SK-N-MC (cell line): ENCODE data around the gene RBPJ.

Experiments used
- DNase-seq: peaks from one replicate; pipeline ENCODE4 v3.0.0-alpha.2; 2011; ENCODE audit warnings: low read depth, low spot score
- H3K27ac ChIP-seq: fragments of 200-600 bp; sonication (generic); 2 replicates; pipeline ENCODE4 v1.5.1; 2016; ENCODE audit warnings: mixed run types
- H3K36me3 ChIP-seq: fragments of 200-600 bp; sonication (generic); 2 replicates; pipeline ENCODE4 v1.6.1; 2017; ENCODE audit warnings: antibody characterized with exemption, low read length, mixed read lengths; ENCODE audit not compliant: insufficient read depth
- H3K4me3 ChIP-seq: fragments of 200-600 bp; sonication (generic); 2 replicates; pipeline ENCODE4 v1.5.1; 2016
- H3K9ac ChIP-seq: fragments of 200-600 bp; sonication (generic); 2 replicates; pipeline ENCODE4 v1.8.0; 2017; ENCODE audit warnings: mixed run types, mixed read lengths; ENCODE audit not compliant: insufficient read length
- H3K9me3 ChIP-seq: fragments of 200-600 bp; sonication (generic); 2 replicates; pipeline ENCODE4 v1.6.1; 2017; ENCODE audit warnings: low read depth, mild to moderate bottlenecking, antibody characterized with exemption, low read length, moderate library complexity, mixed read lengths
- EZH2 ChIP-seq: fragments of 200-600 bp; sonication (generic); IDR thresholded peaks from one replicate; pipeline ENCODE4 v1.6.1; 2017; ENCODE audit warnings: antibody characterized with exemption
- FOXP2 ChIP-seq: optimal IDR thresholded peaks from 2 replicates; pipeline ENCODE3; 2011; ENCODE audit warnings: mild to moderate bottlenecking, moderate library complexity; ENCODE audit not compliant: insufficient read depth; ENCODE audit errors: extremely low read length, control extremely low read depth
- POLR2AphosphoS5 ChIP-seq: IDR thresholded peaks from 2 replicates; pipeline ENCODE4 v1.6.1; 2012; ENCODE audit warnings: mild to moderate bottlenecking, low read depth, low read length, borderline replicate concordance

RBPJ gene

DNA sequence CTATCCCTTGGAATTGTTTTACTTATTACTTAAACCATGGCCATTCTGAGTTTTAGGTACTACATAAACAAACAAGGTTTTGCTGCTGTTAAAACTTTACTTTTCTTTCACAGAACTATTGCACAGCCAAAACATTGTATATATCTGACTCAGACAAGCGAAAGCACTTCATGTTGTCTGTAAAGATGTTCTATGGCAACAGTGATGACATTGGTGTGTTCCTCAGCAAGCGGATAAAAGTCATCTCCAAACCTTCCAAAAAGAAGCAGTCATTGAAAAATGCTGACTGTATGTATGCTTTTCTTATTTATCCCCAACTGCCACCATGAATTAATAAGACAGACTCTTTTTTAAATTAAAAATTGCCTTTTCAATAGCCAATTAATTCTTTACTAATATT, 99.6 kb downstream of the RBPJ start:
- Histone ChIP-seq H3K27ac (no peak overlapping the region), H3K9ac (no peak overlapping the region), H3K36me3 (peaks cover 11% of the 10 kb centered on the region), H3K4me3 (no peak overlapping the region), H3K9me3 (no peaks in the 10 kb centered on the region)
- TF ChIP-seq EZH2 (no peak), FOXP2 (no peak), POLR2AphosphoS5 (no peak)
- no peak for DNase-seq

DNA sequence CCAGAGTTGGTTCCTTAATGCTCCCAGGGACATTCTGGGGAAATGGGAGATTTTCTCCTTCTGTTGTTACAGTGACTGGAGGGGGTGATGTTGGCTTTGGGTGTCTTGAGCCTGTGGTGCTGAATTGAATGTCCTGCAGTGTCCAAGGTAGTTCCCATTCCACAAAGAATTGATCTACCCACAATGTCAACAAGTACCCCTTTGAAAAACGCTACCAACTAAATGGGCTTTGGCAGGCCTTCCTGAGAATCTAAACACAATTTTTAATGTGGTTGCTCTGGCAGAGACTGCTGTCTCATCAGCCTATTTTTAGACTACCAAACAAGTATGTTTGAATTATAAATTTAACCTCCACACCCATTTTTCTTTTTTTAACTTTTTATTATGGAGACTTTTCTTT, 100.1 kb downstream of the RBPJ start:
- no peak for DNase-seq
- Histone ChIP-seq H3K9me3 (no peaks in the 10 kb centered on the region), H3K9ac (no peak overlapping the region), H3K4me3 (no peak overlapping the region), H3K27ac (no peak overlapping the region), H3K36me3 (peaks cover 11% of the 10 kb centered on the region)
- no peak for TF ChIP-seq EZH2
- no peak for TF ChIP-seq FOXP2
- no peak for TF ChIP-seq POLR2AphosphoS5

DNA sequence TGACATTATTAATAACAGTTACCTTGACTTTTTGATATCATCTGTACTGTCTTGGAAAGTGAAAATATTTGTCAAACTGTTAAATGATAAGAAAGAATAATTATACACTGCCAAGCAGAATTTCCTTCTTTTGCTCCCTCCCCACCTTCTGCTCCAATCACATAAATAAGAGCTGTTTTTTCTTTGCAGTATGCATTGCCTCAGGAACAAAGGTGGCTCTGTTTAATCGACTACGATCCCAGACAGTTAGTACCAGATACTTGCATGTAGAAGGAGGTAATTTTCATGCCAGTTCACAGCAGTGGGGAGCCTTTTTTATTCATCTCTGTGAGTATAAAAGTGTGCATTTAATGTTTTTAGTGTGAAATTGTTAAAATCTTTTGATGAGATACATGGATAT, 103.3 kb downstream of the RBPJ start:
- no peak for DNase-seq
- no peaks in the 10 kb centered on the region for H3K9me3 ChIP-seq
- H3K36me3 ChIP-seq = peaks cover 11% of the 10 kb centered on the region
- no peak overlapping the region for H3K9ac ChIP-seq
- TF ChIP-seq POLR2AphosphoS5 (no peak), FOXP2 (no peak), EZH2 (no peak)
- H3K4me3 ChIP-seq = no peak overlapping the region
- H3K27ac ChIP-seq = no peak overlapping the region

DNA sequence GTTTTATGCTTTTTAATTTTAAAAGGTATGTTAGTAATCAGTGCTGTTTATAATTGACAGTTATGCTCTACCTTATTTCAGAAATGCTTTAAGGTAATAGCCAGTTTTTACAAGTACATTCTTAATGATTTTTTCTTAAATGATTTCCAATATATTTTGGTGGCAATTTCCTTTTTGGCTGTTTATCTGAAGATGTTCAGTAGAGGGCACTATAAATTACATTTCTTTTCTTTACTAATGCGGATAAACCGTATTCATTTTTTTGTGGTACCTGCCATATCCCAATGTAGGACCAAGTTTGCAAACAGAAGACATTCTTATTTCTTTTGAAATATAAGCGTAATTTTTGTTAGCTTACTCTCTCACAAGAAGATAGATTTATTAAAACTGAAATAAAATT, 104.0 kb downstream of the RBPJ start:
- DNase-seq = no peak
- Histone ChIP-seq H3K36me3 (peaks cover 11% of the 10 kb centered on the region), H3K27ac (no peak overlapping the region), H3K9ac (no peak overlapping the region), H3K9me3 (no peaks in the 10 kb centered on the region), H3K4me3 (no peak overlapping the region)
- TF ChIP-seq EZH2 = no peak
- no peak for TF ChIP-seq POLR2AphosphoS5
- TF ChIP-seq FOXP2 = no peak

DNA sequence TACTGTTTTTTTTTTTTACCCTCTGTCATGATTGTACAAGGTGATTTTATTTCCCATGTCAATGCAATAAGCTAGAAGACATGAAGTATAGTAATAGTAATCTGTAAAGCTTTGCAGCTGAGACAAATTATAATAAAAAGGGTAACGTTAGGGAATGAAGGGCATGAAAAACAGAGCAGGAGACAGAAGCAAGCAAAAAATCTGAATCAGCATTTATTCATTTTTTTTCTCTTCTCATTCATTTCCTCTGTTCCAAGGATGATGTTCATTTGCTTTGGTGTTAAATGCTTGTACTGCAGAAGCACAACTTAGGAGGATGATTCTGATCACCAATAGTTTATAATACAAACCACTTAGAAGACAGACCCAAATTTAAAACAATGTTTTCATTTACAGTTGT, 105.1 kb downstream of the RBPJ start:
- no peak overlapping the region for H3K4me3 ChIP-seq
- H3K36me3 ChIP-seq = peaks cover 18% of the 10 kb centered on the region
- H3K9ac ChIP-seq = no peak overlapping the region
- H3K9me3 ChIP-seq = no peaks in the 10 kb centered on the region
- DNase-seq = no peak
- TF ChIP-seq POLR2AphosphoS5 (no peak), FOXP2 (no peak), EZH2 (no peak)
- no peak overlapping the region for H3K27ac ChIP-seq

DNA sequence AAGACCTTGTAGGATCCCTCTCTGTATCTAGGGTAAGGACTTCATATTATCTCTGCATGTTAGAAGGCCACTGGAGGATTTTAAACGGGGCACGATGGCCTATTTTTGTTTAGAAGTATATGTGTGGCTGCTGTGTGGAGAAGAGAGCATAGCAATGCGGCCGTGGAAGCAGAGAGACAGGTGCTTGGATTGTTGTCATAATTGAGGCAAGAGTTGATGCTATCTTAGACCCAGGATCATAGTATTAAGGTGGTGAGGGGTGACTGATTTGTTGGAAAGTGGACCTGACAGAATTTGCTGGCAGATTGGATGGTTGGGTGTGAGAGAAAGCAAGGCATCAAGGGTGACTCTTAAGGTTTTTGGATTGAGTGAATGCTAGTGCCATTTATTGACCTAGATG, 106.1 kb downstream of the RBPJ start:
- H3K4me3 ChIP-seq = no peak overlapping the region
- no peak overlapping the region for H3K27ac ChIP-seq
- TF ChIP-seq EZH2 (no peak), POLR2AphosphoS5 (no peak), FOXP2 (no peak)
- DNase-seq = no peak
- no peaks in the 10 kb centered on the region for H3K9me3 ChIP-seq
- peaks cover 14% of the 10 kb centered on the region for H3K36me3 ChIP-seq
- H3K9ac ChIP-seq = no peak overlapping the region

DNA sequence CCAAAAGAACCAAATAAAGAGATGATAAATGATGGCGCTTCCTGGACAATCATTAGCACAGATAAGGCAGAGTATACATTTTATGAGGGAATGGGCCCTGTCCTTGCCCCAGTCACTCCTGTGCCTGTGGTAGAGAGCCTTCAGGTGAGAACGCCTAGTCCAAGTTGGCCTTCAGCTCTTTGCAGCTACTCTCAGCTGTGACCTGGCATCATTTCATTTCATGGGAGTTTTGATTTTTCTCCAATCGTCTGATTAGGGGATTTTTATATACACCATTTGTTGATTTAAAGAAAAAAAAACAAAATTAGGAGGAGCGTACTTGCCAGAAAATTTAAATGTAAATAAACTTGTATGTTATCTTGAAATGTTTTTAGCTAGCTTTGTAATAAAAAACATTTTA, 109.1 kb downstream of the RBPJ start:
- Histone ChIP-seq H3K36me3 (peaks cover 6% of the 10 kb centered on the region; the same call in 1 of the 2 replicates), H3K27ac (no peak overlapping the region), H3K9me3 (no peaks in the 10 kb centered on the region), H3K4me3 (no peak overlapping the region), H3K9ac (no peak overlapping the region)
- TF ChIP-seq FOXP2 (no peak), EZH2 (no peak)
- DNase-seq = no peak

DNA sequence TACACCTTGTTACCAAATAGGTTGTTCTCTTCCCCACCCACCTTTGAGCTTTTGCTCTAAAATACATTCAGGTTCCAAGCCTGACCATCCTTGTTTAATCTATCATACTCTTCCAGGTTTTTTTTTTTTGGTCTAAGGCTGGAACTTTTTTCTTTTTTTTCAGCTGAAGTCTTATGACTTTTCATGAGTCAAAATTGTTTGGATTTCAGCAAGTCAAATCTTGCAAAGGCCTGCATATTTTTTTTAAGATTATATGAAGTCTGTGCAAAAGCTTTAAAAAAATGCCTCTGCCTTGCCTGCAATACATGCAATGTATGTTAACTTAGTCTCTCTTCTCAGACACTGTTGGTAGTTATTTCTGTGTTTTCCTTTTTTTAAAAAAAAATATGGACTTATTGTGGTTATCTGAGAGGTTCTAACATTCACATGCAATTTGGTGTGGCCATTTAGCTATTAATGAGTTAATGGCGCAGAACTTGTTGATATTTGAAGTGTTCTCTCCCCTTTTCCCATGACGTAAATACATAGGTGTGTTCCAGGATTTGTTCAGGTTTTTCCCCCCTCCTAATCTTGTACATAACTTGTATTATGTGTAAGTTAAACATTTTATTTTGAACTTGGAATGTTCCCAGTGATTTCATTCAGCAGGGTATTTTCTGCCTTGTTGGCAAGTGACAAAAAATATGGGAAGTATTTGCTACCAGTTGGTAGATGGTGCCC, 110.8 kb downstream of the RBPJ start:
- TF ChIP-seq FOXP2 = no peak
- TF ChIP-seq POLR2AphosphoS5 = no peak
- no peak for TF ChIP-seq EZH2
- H3K9me3 ChIP-seq = no peaks in the 10 kb centered on the region
- H3K4me3 ChIP-seq = no peak overlapping the region
- no peak for DNase-seq
- peaks cover 6% of the 10 kb centered on the region; the same call in 1 of the 2 replicates for H3K36me3 ChIP-seq
- no peak overlapping the region for H3K27ac ChIP-seq
- H3K9ac ChIP-seq = no peak overlapping the region

DNA sequence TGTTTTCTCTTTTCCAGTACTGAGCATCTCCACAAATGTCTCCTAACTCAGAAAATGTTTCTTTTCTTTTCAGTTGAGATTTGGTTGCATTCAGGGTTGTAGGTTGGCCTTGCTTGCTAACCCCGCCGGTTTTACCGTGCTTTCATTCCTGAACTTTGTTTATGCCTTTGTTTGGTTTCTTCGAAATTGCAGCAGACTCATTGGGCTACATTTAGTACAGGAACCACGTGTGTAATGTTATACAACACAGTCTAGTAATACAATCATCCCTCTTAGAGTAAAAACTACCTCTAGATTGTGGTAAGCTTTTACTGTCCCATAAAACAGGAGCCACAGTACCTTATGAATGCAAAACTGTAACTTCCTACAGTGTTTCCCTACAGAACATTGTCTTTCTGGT, 111.6 kb downstream of the RBPJ start:
- no peak for DNase-seq
- Histone ChIP-seq H3K4me3 (no peak overlapping the region), H3K36me3 (peaks cover 6% of the 10 kb centered on the region; the same call in 1 of the 2 replicates), H3K27ac (no peak overlapping the region), H3K9ac (no peak overlapping the region), H3K9me3 (no peaks in the 10 kb centered on the region)
- TF ChIP-seq FOXP2 (no peak), EZH2 (no peak), POLR2AphosphoS5 (no peak)
